GM19023 (cell line): ENCODE data around the gene PLXND1.
"Not testable (repeated sequence)": the region's sequence is repeated elsewhere in the genome, so short reads cannot be mapped to it uniquely, and the experiment has no call there.

ENCODE experiments used
- ATAC-seq: cut with Tn5 transposase; IDR thresholded peaks from one replicate; pipeline ENCODE4 v1.9.1; 2021; ENCODE audit warnings: mild to moderate bottlenecking, moderate library complexity; ENCODE audit not compliant: unreplicated experiment

The PLXND1 gene

GRCh38 chr3:129606636-129607390 is at the start of gene PLXND1:
PLXND1 (minus strand) TSS chr3:129606676; CDS start chr3:129606639, 37 bp downstream.
- no peak for ATAC-seq

- ATAC-seq, result no peak
Observed at GRCh38 chr3:129655291-129655700, 48.8 kb upstream of the PLXND1 start.

- ATAC-seq, result no peak
Observed at GRCh38 chr3:129654131-129654530, 47.7 kb upstream of the PLXND1 start.

GRCh38 chr3:129653019-129653418 is 46.5 kb upstream of the PLXND1 start:
- ATAC-seq, result no peak

- ATAC-seq, result no peak
Observed at GRCh38 chr3:129651435-129652202, 45.1 kb upstream of the PLXND1 start.

- no peak for ATAC-seq
Observed at GRCh38 chr3:129650256-129650872, 43.9 kb upstream of the PLXND1 start.

- no peak for ATAC-seq
Observed at GRCh38 chr3:129648391-129648790, 41.9 kb upstream of the PLXND1 start.

- ATAC-seq, result no peak
Observed at GRCh38 chr3:129645286-129645685, 38.8 kb upstream of the PLXND1 start.

- no peak for ATAC-seq
Observed at GRCh38 chr3:129644836-129645235, 38.4 kb upstream of the PLXND1 start.

- not testable (repeated sequence) for ATAC-seq
Observed at GRCh38 chr3:129641567-129642260, 35.2 kb upstream of the PLXND1 start.

- ATAC-seq, result not testable (repeated sequence)
Observed at GRCh38 chr3:129640985-129641384, 34.5 kb upstream of the PLXND1 start.

- no peak for ATAC-seq
Observed at GRCh38 chr3:129638481-129638880, 32.0 kb upstream of the PLXND1 start.

GRCh38 chr3:129636082-129636481 is 29.6 kb upstream of the PLXND1 start:
- ATAC-seq, result no peak

GRCh38 chr3:129635656-129636055 is 29.2 kb upstream of the PLXND1 start:
- no peak for ATAC-seq

GRCh38 chr3:129633751-129634481 is 27.4 kb upstream of the PLXND1 start:
- ATAC-seq, result no peak

- no peak for ATAC-seq
Observed at GRCh38 chr3:129632977-129633376, 26.5 kb upstream of the PLXND1 start.

- no peak for ATAC-seq
Observed at GRCh38 chr3:129632556-129632955, 26.1 kb upstream of the PLXND1 start.

- ATAC-seq, result no peak
Observed at GRCh38 chr3:129632056-129632455, 25.6 kb upstream of the PLXND1 start.

- ATAC-seq, result no peak
Observed at GRCh38 chr3:129629011-129629410, 22.5 kb upstream of the PLXND1 start.

- ATAC-seq, result no peak
Observed at GRCh38 chr3:129628169-129628522, 21.7 kb upstream of the PLXND1 start.
